Activated CD4-positive, alpha-beta T cell treated with anti-CD3 and anti-CD28 coated beads, Interleukin-2, Interleukin-6, amounts not matched to agents 100 ng/mL and 50 ng/mL, durations not matched to agents 16 hours and 8 hours (primary cell): Measurements from ENCODE around the gene PCDHGC3.
"Not testable (repeated sequence)": the region's sequence is repeated elsewhere in the genome, so short reads cannot be mapped to it uniquely, and the experiment has no call there.

ENCODE experiments used
- DNase-seq: peaks from one replicate; pipeline ENCODE4 v3.0.0-alpha.2; 2020

PCDHGC3 gene

DNA sequence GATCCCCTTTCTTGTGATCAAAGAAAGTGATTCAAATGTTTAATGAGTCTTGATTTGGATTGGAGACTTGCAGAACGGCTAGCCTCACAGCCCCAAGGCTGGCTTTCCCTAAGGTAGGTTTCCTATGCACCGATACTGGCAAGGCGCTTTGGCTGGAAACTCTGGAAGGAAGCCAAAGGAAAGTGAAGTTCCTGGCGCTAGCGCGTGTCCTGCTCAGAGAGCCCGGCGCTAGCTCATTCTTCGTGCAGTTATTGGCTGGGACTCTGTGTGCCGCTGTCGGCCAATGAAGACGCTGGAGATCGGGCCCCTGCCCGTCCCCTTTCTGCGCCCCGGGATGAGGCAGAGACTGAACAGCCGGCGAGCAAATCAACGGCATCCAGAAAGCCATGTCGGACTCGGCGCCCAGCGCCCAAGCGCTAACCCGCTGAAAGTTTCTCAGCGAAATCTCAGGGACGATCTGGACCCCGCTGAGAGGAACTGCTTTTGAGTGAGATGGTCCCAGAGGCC lies at the start of gene PCDHGC3:
Gene PCDHGC3, plus strand, starts transcription at position 342 of the 507 bp plus-strand sequence. Its CDS starts 151 bp downstream, at position 493.
- peak; percentile 40 for DNase-seq

- DNase-seq: no peak
Measured at GRCh38 chr5:141427783-141428426, 47.9 kb upstream of the PCDHGC3 start.

DNA sequence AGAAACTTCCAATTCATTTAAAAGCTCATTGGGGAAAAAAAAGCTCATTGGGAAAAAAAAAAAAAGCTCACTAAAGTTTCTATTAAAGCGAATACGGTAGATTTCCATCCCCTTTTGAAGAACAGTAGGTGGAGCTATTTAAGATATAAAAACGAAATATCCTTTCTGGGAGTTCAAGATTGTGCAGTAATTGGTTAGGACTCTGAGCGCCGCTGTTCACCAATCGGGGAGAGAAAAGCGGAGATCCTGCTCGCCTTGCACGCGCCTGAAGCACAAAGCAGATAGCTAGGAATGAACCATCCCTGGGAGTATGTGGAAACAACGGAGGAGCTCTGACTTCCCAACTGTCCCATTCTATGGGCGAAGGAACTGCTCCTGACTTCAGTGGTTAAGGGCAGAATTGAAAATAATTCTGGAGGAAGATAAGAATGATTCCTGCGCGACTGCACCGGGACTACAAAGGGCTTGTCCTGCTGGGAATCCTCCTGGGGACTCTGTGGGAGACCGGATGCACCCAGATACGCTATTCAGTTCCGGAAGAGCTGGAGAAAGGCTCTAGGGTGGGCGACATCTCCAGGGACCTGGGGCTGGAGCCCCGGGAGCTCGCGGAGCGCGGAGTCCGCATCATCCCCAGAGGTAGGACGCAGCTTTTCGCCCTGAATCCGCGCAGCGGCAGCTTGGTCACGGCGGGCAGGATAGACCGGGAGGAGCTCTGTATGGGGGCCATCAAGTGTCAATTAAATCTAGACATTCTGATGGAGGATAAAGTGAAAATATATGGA lies 45.2 kb upstream of the PCDHGC3 start, which contains the start of gene PCDHGA12:
Gene PCDHGA12, plus strand, starts transcription at position 176 of the 782 bp plus-strand sequence. Its CDS starts 253 bp downstream, at position 429.
- DNase-seq: peak; percentile 49

- no peak for DNase-seq
Measured at GRCh38 chr5:141431286-141431685, 44.5 kb upstream of the PCDHGC3 start.

DNA sequence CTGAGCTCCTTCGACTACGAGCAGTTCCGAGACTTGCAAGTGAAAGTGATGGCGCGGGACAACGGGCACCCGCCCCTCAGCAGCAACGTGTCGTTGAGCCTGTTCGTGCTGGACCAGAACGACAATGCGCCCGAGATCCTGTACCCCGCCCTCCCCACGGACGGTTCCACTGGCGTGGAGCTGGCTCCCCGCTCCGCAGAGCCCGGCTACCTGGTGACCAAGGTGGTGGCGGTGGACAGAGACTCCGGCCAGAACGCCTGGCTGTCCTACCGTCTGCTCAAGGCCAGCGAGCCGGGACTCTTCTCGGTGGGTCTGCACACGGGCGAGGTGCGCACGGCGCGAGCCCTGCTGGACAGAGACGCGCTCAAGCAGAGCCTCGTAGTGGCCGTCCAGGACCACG lies 43.5 kb upstream of the PCDHGC3 start:
- DNase-seq: not testable (repeated sequence)

- DNase-seq: not testable (repeated sequence)
Measured at GRCh38 chr5:141432726-141433125, 43.0 kb upstream of the PCDHGC3 start.

GRCh38 chr5:141434006-141434405 lies 41.8 kb upstream of the PCDHGC3 start:
- no peak for DNase-seq

DNA sequence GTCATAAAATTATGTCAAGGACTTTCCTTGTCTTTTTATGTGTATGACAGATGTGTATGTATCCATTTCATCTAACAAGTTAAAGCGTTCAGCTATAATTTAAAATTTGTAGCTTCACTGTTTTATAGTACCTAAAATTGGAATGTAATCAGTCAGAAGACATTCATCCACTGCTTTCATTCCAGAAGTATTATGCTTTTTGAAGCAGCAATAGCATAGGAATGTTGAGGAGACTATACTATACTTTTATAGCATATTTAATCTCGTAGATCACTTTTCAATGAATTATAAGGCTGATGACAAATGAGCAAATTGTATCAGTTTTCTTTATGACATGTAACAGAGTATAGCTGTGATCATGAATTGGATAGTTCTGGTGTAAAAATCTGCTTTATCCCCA lies 38.5 kb upstream of the PCDHGC3 start:
- DNase-seq: no peak

GRCh38 chr5:141439411-141440141 lies 36.2 kb upstream of the PCDHGC3 start:
- no peak for DNase-seq

DNA sequence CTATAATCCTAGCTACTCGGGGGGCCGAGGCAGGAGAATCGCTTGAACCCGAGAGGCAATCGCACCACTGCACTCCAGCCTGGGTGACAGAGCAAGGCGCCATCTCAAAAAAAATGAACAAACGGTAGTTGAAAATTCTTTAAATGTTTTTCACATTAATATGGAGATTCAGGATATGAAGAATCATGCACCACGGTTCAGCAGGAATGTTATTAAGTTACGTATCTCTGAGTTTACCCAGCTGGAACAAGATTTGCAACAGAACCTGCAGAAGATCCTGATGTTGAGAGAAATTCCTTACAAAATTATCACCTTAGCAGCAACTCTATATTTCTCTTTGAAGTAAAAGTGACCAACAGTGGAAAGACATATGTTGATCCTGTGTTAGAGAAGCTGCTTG lies 35.4 kb upstream of the PCDHGC3 start:
- no peak for DNase-seq

- no peak for DNase-seq
Measured at GRCh38 chr5:141441571-141442170, 34.1 kb upstream of the PCDHGC3 start.

DNA sequence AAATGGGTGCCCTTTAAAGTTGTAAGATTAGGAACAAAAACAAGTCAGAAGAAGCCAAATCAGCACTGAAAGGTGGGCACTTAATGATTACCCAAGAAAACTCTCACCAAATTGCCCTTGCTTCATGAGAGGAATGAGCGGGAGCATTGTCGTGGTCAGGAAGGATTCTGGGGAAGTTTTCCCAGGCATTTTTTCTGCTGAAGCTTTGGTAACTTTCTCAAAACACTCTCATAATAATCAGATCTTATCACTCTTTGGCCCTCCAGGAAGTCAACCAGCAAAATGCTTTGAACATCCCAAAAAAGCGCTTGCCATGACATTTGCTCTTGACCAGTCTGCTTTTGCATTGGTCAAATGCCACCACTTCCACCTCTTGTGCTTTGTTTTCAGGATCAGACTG lies 10.4 kb upstream of the PCDHGC3 start:
- no peak for DNase-seq

DNA sequence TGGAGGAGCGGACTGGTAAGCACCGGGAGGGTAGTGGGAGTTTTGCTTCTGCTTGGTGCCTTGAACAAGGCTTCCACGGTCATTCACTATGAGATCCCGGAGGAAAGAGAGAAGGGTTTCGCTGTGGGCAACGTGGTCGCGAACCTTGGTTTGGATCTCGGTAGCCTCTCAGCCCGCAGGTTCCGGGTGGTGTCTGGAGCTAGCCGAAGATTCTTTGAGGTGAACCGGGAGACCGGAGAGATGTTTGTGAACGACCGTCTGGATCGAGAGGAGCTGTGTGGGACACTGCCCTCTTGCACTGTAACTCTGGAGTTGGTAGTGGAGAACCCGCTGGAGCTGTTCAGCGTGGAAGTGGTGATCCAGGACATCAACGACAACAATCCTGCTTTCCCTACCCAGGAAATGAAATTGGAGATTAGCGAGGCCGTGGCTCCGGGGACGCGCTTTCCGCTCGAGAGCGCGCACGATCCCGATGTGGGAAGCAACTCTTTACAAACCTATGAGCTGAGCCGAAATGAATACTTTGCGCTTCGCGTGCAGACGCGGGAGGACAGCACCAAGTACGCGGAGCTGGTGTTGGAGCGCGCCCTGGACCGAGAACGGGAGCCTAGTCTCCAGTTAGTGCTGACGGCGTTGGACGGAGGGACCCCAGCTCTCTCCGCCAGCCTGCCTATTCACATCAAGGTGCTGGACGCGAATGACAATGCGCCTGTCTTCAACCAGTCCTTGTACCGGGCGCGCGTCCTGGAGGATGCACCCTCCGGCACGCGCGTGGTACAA lies 556 bp downstream of the PCDHGC3 start:
- DNase-seq: no peak

GRCh38 chr5:141477044-141477575 lies 1.3 kb downstream of the PCDHGC3 start:
- no peak for DNase-seq

DNA sequence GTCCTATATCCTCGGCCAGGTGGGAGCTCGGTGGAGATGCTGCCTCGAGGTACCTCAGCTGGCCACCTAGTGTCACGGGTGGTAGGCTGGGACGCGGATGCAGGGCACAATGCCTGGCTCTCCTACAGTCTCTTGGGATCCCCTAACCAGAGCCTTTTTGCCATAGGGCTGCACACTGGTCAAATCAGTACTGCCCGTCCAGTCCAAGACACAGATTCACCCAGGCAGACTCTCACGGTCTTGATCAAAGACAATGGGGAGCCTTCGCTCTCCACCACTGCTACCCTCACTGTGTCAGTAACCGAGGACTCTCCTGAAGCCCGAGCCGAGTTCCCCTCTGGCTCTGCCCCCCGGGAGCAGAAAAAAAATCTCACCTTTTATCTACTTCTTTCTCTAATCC lies 2.0 kb downstream of the PCDHGC3 start:
- DNase-seq: no peak

DNA sequence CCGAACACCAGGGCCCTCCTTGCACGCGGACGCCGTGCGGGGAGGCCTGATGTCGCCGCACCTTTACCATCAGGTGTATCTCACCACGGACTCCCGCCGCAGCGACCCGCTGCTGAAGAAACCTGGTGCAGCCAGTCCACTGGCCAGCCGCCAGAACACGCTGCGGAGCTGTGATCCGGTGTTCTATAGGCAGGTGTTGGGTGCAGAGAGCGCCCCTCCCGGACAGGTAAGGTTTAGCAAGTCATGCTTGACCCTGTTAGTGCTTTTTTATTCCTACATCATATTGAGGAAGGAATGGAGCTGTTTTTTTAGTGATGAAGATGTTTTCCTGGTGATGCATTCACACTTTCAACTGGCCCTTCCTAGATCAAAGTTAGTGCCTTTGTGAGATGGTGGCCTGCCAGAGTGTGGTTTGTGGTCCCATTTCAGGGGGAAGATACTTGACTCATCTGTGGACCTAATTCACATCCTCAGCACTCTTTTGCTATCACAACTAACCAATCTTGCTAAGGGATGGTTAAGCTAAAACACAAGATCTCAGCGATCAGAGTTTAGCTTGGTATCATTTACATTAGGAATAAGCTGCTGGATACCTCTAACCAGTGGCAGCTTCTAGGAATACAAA lies 2.7 kb downstream of the PCDHGC3 start:
- DNase-seq: peak; percentile 26

GRCh38 chr5:141479776-141480175 lies 4.0 kb downstream of the PCDHGC3 start:
- no peak for DNase-seq

DNA sequence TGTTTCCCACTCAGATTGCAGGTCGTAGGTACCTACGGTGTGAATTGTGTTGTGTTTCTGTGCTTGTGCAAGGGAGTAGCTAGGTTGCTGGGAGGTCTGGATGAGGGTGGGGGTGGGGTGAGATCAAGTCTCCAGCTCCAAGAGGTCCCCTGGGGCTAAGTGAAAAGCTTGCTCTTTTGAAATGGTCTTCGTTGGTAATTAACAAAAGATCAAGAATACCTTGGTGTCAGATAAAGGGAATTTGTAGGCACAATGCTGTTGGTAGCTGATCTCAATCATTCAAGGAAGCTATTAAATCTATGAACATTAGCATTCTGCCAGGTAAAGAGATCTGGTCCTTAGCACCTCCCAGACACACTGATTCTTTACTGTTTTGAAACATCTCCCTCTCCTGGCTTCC lies 8.1 kb downstream of the PCDHGC3 start:
- no peak for DNase-seq

- DNase-seq: no peak
Measured at GRCh38 chr5:141484310-141484640, 8.5 kb downstream of the PCDHGC3 start.

GRCh38 chr5:141484641-141485311 lies 9.0 kb downstream of the PCDHGC3 start, which contains the start of gene PCDHGC4:
PCDHGC4 (plus strand) TSS chr5:141485030; CDS start chr5:141485174, 144 bp downstream.
- no peak for DNase-seq
